Fibroblast of skin of right quadriceps (primary cell): ENCODE data around the gene NECTIN1.

ENCODE experiments used
- DNase-seq: peaks from one replicate; pipeline ENCODE4 v3.0.0-alpha.2; 2013

Gene NECTIN1

GRCh38 chr11:119712006-119712405 is 17.0 kb downstream of the NECTIN1 start:
- DNase-seq: no peak

- DNase-seq: no peak
These were observed 17.5 kb downstream of the NECTIN1 start for GRCh38 chr11:119711476-119711875.

GRCh38 chr11:119710417-119710816 is 18.6 kb downstream of the NECTIN1 start:
- no peak for DNase-seq

- DNase-seq: peak; percentile 90
These were observed 19.2 kb downstream of the NECTIN1 start for GRCh38 chr11:119709638-119710346.

GRCh38 chr11:119709171-119709570 is 19.8 kb downstream of the NECTIN1 start:
- no peak for DNase-seq

- no peak for DNase-seq
These were observed 20.6 kb downstream of the NECTIN1 start for GRCh38 chr11:119708384-119708783.

- no peak for DNase-seq
These were observed 22.1 kb downstream of the NECTIN1 start for GRCh38 chr11:119706887-119707286.

GRCh38 chr11:119706029-119706428 is 23.0 kb downstream of the NECTIN1 start:
- no peak for DNase-seq

- no peak for DNase-seq
These were observed 23.6 kb downstream of the NECTIN1 start for GRCh38 chr11:119705362-119705761.

- DNase-seq: no peak
These were observed 24.2 kb downstream of the NECTIN1 start for GRCh38 chr11:119704849-119705248.

- DNase-seq: peak; percentile 34
These were observed 27.1 kb downstream of the NECTIN1 start for GRCh38 chr11:119701591-119702549.

GRCh38 chr11:119700536-119701346 is 28.3 kb downstream of the NECTIN1 start:
- no peak for DNase-seq

- DNase-seq: no peak
These were observed 29.0 kb downstream of the NECTIN1 start for GRCh38 chr11:119700030-119700429.

GRCh38 chr11:119699227-119699626 is 29.8 kb downstream of the NECTIN1 start:
- DNase-seq: no peak

- no peak for DNase-seq
These were observed 31.1 kb downstream of the NECTIN1 start for GRCh38 chr11:119697882-119698281.

- DNase-seq: no peak
These were observed 31.6 kb downstream of the NECTIN1 start for GRCh38 chr11:119697445-119697844.

- no peak for DNase-seq
These were observed 32.4 kb downstream of the NECTIN1 start for GRCh38 chr11:119696378-119697222.

- DNase-seq: no peak
These were observed 34.7 kb downstream of the NECTIN1 start for GRCh38 chr11:119694334-119694733.

- DNase-seq: no peak
These were observed 35.7 kb downstream of the NECTIN1 start for GRCh38 chr11:119693253-119693815.

GRCh38 chr11:119692540-119692820 is 36.5 kb downstream of the NECTIN1 start:
- DNase-seq: no peak

- no peak for DNase-seq
These were observed 37.1 kb downstream of the NECTIN1 start for GRCh38 chr11:119691701-119692539.
